ENCODE measurements around the gene TREML4.
A peak's percentile ranks its signal among the peaks of the same experiment; 100 is the strongest.
"Not testable (repeated sequence)": the region's sequence is repeated elsewhere in the genome, so short reads cannot be mapped to it uniquely, and the experiment has no call there.

TREML4 gene, protein sequence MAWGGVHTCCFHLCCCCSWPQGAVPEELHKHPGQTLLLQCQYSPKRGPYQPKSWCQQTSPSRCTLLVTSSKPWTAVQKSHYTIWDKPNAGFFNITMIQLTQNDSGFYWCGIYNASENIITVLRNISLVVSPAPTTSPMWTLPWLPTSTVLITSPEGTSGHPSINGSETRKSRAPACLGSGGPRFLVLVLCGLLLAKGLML

DNA sequence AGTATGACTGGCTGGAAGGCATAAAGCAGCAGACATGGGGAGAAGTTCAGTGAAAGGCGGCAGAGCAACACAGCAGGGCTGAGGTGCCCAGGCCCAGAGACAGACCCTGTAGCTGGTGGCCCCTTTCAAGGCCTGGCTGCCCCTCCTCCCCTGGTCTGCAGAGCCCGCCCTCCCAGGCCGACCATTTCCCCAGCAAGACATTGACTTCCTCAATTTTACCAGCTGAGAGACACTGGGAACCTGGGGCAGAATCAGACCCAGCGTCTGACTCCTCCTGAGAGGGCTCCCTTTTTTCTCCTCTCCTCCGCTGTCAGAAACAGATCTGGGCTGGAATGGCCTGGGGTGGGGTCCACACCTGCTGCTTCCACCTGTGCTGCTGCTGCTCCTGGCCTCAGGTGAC, at the start of gene TREML4:
Gene TREML4, plus strand, starts transcription at position 254 of the 400 bp plus-strand sequence. Its CDS starts 79 bp downstream, at position 333.
- no peak for DNase-seq (ENCODE audit: low read depth)

DNA sequence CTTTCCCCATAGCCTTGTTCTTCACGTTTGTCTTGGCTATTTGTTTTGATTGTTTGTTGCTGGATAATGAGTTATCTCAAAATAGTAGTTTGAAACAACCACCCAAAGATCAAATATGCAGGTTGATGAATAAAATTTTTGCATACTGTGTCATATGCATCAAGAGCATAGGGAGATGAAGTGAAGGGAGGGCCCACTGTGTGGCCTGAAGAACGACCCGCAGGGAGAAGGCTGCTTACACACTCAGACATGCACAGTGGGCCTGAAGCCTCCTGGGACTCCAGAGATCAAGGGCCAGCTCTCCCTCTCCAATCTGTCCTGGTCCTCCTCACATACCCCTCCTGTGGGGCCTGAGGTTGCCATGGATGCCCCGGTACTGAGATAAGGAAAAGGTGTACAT, 49.0 kb upstream of the TREML4 start:
- no peak for DNase-seq (ENCODE audit: low read depth)

DNA sequence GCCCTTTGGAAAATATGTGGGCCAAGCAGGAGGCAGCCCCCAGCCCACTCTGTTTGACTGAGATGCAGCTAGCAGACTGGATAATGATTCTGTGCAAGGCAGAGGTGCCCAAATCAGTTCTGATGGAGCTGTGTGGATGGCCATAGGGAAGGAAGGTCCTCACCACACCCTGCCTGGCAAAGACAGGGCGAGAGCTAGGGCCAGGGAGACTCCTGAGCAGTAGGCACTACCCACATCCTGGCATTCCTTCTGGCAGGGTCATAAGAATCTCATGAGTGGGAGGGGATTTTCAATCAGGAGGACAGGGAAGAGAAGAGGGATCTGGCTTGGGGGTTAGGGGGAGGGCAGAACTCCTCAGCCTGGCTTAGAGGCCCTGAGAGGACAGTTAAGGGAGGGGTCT, 46.6 kb upstream of the TREML4 start:
- DNase-seq (ENCODE audit: low read depth) = no peak

DNA sequence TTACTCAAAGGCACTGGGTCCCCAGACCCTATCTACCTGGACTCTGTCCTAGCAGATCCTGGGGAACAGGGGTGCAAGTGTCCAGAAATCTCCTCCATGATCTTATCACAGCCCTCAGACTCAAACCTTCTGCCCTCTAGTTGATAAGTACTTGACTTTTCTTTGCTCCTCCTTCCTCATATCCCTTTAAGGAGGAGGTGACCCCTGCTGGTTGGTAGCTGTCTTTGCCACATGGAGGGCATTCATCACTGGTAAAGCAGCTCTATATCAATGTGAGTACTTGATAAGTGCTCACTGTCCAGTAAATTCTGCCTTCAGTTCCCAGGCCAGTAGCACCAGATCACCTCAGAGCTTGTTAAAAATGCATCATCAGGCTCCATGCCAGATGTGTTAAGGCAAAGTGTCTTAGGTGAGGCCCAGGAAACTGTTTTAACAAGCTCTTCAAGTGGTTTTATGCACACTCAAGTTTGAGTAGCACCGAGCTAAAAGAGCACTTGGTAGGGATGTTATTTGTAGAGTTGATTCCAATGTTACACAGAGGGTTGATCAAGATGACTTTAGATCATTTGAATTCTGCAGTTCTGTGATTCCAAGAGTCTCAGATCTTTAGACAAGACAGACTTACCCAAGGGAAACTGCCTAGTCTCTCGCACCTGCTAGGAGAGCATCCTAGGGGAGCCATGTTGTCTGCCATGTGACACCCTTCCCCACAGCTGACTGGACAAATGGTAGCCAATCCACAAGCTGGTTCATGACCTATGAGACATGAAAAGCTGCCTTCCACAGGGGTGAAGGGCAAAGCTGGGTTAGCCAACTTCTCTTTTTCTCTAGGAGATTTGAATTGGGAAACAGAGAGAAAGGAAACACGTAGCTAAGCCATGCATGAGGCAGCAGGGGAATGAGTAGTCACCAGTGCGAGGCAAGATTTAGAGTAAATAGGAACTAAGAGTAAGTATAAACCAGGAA, 45.8 kb upstream of the TREML4 start:
- peak; percentile 24 for DNase-seq (ENCODE audit: low read depth)

DNA sequence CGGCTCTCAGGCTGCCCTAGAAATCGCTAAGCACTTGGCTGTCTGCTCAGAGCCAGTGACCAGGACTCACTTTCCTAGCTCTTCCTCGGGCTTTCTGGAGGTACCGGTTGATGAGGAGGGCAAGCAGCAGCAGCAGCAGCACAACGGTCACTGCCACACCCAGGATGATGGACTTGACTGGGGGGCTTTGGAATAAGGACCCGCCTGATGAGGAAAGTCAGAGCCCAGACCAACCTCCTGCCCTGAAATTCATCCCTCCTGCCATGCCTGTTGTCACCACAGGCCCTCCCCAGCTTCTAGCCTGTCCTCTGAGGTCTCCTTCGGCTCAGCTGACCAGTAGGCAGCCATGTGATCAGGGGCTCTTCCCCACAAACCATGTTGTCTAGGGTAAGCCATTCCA, 43.4 kb upstream of the TREML4 start:
- DNase-seq (ENCODE audit: low read depth) = no peak

DNA sequence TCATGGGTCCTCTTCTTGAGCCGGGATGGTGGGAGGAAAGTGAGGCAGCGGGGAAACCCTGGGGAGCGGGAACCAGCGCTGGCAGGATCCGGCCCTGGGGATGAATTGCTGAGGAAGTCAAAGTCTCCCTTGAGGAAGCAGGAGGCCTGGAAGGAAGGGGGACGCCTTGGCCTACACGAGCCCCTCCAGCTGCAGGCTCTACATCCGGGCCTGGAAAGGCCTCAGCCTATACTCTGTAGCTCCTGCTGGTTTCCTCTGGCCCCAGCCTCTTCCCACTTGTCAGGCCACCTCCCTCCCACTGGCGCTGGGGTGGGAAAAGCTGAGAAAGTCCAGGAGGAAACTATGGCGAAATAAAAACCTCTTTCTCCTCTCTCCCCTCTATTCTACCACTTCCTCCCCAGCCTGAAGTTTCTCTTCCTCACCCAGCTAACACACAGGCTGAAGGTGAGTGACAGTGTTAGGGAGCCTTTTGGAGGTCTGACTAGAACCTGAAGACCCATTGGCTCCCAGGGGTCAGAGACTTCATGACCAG, 42.1 kb upstream of the TREML4 start:
- DNase-seq (ENCODE audit: low read depth) = no peak

DNA sequence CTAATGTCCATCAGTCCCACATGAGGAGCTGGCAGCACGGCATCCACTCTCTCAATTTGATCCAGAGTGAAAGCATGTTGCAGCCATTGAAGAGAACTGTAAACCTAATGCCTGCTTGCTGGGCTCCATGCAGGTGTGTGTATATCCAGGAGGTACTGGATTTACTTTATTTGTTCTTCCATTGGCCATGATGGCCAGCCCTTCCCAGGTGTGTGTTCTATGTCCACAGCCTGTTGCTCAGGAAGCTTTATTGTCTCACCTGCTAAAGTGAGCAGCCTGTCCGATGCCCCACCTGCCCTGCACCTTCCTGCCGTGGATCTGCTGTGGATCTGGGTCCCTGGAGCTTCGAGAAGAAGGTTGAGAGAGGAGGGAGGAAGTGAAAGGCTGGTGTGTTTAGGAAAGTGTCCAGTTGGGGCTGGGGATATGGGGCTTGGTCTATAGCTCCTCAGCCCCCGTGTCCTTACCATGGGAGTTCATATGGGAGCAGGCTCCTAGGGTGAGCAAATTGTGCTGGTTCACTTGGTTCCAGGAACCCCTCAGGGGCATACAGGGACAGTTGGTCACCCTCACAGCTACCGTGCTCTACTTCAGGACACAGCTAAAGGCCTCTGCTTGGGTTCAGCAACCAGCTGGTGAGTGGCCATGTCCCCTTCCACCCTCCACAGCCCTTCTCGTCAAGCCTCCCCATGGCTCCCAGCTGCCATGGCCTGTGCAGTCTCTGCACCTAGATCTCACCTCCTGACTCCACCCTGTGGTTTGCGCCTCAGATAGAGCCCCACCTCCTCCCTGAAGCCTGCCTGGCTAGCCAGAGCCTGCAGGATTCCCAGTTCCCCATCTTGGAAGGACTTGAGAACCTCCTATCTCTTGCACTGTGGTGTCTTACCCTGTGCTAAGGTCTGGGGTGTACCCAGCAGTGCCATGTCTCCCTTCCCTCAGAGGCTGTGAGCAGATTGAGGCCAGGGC, 39.9 kb upstream of the TREML4 start:
- no peak for DNase-seq (ENCODE audit: low read depth)

DNA sequence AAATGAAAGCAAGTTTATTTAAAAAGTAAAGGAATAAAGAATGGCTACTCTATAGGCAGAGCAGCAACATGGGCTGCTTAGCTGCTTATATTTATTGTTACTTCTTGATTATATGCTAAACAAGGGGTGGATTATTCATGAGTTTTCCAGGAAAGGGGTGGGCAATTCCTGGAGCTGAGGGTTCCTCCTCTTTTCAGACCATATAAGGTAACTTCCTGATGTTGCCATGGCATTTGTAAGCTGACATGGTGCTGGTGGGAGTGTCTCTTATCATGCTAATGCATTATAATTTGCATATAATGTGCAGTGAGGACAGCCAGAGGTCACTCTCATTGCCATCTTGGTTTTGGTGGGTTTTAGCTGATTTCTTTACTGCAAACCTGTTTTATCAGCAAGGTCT, 39.1 kb upstream of the TREML4 start:
- not testable (repeated sequence) for DNase-seq (ENCODE audit: low read depth)

DNA sequence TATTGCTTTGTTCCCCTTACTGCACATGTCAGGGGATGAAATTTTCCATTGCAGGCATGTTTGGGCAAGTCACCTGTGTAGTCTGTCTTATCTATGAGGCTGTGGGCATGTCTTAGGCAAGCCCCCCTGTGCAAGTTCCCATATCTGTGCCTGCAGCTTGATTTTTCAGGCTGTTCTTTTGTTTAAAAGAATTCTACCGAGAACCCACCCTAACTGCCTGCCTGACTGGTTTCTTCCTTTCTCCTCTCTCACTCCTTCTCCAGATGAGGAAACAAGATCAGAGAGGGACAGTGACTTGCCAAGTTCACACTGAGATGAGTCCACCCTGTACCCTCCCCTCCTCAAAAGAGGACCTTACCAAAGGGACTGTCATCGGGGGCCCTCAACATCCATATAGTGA, 38.2 kb upstream of the TREML4 start:
- DNase-seq (ENCODE audit: low read depth) = no peak

DNA sequence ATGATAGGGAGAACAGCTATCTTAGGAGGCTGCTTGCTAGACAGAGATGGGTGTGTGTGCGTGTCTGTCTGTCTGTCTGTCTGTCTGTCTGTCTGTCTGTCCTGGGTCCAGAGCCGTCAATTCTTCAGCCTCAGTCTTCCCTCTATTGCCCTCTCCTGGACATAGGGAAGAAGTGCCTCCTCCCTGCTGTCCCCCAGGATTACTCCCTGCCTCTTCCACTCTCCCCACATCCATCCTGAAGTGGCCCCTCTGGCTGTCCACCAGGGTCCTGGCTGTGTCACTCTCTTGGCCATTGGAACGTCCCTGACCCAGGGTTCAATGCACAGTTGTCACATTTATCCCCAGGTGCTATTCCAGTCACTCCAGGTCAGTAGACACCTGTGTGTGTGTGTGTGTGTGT, 37.4 kb upstream of the TREML4 start:
- no peak for DNase-seq (ENCODE audit: low read depth)

DNA sequence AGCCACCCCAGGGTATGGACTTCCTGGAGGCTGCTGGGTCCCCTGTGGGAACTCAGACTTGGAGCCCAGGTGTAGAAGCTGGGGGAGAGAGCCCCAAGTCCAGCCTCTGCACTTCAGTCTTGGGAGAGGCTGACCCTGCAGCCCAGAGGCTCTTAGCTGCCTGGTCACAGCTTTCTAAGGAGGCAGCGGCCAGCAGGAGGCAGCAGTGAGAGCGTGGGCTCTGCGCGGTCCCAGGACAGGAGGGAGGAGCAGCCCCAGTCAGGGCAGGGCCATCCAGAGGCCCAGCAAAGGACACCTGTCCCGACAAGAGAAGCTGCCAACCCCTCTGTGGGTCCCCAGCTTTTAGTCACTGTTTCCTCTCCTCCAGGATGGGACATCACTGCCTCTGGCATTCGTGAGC, 36.6 kb upstream of the TREML4 start:
- no peak for DNase-seq (ENCODE audit: low read depth)

DNA sequence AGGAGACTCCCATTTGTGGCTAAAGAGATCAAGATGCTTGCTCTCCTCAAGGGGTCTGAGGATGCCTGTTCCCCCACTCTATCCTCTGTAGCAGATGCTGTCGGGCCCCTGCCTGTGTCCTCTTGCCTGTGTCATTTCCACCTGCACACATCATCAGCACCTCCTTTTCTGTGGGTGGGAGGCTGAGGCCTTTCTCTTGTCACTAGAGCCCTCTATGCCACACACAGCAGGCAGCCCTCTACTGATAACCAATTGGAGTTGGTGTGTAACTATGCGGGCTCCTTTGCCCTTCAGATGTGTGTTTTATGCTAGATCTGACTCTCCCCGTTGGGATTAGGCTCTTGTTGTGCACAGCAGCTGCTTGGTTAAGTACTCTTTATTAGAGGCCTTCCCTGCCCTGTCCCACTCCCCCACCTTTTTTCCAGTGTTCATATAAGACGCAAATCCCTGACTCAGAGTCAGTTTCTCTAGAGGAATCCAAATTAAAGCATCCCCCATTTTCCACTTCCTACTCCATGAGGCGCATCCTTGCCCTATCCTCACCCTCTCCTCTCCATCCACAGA, 34.9 kb upstream of the TREML4 start:
- DNase-seq (ENCODE audit: low read depth) = no peak

DNA sequence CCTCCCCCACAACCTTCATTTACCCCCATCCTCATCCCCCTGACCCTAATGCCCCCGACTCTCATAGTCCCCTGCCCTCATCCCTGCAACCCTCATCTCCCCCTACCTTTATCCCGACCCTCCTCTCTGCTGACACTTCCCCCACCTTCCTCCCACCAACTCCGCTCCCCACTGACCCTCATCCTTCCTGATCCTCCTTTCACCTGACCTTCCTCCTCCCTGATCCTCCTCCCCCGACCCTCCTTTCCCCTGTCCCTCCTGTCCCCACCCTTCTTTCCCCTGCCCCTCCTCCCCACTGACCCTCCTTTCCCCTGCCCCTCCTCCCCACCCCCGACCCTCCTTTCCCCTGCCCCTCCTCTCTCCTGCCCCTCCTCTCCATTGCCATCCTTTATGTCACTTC, 34.3 kb upstream of the TREML4 start:
- no peak for DNase-seq (ENCODE audit: low read depth)

DNA sequence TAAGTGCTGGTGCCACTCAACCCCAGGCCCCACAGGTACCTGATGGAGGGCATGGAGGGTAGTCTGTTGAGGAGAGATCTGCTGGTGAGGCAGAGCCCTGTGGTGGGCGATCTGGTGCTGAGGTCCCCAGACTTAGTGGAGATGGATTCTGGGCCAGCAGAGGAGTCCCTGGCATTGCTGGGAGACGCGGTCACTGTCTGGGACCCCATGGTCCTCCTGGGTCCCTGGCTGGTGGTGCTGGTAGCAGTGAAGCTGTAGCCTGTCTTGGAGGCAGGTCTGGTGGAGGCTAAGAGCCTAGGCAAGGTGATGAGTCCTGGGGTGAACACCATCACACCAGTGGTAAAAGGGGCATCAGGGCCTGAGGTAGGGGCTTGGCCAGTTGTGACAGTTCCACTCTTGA, 33.8 kb upstream of the TREML4 start:
- no peak for DNase-seq (ENCODE audit: low read depth)

DNA sequence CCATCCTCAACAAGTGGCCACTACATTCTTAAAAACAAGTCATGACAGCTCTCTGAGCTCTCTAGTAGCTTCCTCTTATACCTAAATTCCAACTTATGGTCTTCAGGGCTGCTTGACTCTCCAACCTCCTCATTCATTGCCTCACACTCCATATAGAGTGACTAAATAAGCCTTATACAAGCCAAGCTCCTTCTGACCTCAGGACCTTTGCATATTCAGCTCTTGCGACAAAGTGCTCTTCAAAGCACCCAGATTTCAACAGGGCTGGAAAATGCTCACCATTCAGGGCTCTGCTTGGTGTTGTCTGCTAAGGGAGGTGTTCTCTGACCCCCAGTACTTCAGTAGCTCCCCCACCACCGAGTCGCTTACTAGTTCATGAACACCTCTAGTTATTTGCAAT, 30.9 kb upstream of the TREML4 start:
- DNase-seq (ENCODE audit: low read depth) = no peak

DNA sequence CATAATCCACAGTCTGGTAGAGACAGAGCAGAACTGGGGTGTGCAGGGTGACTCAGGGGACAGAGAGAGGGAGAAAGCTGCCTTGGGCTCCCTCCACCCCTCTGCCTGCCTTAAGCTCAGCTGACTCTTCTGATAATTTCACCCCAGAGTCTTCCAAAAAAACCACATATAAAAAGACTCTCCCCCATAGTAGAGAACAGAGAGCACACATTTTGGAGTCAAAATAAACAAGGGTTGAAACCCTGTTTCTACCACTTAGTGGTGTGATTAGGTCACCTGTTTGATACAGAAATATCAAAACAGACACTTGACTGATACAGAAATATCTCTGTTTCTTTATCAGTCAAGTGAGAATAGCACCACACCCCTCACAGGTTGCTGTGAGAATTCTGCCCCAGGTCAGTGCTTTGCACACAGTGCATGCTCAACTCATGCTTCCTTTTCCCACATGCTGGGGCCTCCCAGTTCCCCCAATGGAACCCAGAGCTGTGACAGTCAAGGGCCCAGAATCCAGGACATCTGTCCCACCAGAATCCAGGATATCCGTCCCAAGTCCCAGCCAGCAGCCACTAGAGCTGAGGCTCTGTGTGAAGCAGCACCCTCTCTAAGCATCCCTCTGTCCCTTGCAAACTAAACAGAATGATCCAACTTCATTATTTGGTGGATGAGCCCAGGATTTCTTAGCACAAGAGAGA, 28.4 kb upstream of the TREML4 start:
- no peak for DNase-seq (ENCODE audit: low read depth)

DNA sequence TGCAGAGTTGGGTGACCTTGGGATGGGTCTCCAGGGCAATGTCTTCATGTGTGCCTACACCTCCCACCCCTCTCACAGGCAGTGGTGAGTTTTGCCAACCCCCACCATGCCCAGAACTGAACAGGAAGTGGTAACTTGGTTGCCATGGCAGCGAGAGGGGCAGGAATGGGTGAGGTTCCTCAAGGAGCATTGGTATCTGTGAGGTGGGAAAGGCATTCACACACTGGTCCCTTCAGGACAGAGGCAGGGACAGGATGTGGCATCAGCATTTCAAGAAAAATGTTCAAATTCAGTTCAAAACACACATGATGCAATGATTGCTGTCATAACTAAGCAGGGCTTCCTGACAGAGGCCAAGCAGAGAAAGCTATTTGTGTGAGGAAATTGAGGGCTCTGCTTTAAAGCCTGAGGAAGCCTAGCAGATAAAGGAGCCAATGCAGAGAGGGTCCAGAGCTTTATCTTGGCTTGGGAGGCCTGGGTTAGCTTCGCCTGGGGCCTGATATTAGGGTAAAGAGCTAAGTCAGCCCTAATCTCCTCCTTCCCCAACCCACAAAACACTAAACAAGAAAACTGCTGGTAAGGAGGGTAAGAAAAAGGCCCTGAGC, 27.8 kb upstream of the TREML4 start:
- DNase-seq (ENCODE audit: low read depth) = peak; percentile 33

DNA sequence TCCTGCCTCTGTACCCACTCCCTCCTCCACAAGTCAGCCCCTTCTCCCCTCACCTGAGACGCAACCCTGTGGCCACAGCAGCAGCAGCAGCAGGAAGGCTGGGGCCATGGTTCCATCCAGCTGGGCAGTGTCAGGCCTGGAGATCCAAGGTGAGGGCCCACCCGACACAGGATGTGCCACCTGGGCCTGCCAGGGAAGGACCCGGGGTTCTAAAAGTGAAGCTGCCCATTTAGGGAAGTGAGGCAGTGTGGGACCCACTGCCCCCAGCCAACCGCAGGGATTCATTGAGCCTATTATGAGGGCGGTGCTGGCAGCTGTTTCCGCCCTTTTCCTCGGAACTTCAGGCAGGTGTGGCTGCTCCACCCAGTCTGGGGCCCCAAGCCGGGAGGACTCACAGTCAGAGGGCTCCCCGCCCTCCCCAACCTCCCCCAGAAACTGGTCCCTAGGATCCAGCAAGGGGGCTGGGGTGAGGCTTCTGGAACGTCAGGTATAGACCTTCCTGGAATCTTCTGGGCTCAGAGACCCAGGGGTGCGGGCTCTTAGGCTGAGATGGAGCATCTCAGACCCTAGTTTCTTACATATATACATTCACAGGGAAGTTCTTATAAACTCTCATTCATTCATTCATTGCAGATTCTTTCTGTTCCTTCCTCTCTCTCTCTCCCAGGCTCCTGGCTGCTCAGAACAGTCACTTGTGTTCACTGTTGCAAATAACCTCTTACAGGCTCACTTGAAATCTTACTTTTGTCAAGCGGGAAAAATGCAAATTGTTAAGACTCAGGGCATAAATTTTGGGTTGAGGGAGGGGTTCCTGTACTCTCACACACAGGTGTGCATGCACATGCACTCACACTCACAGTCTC, 27.0 kb upstream of the TREML4 start, which contains the start of gene TREML2:
Gene TREML2, minus strand, starts transcription at position 249 of the 863 bp plus-strand sequence. Its CDS starts 141 bp downstream, at position 108.
- no peak for DNase-seq (ENCODE audit: low read depth)

DNA sequence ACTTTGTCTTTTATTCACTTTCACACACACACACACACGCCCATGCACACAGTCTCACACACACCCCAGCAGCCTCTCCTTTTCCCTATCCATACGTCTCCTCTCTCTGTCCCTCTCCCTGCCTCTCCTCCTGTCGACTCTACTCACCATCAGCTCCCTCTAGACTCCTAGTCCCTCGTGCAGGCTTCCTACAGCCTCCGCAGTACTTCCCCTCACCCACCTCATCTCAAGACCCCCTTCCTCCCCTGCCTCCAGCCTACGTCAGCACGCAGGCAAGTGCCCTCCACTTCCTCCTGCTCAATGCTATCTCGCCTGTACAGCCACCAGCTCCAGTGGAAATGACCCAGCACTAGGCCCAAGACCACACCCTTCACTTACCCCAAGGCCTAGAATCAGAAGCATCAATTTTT, 26.4 kb upstream of the TREML4 start:
- DNase-seq (ENCODE audit: low read depth) = no peak

DNA sequence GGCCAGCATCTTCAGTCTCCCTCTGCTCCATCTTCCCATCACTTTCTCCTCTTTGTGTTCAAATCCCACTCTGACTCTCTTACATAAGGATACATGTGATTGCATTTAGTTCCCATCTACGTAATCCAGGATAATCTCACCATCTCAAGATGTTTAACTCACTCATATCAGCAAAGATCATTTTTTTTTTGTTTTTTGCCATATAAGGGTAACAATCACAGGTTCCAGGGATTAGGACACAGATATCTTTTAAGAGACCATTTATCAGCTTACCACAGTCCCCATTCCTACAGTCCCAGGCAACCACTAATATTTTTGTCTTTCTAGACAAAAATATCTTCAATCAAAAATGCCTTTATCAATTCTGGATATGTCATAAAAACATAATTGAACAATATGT, 24.0 kb upstream of the TREML4 start:
- no peak for DNase-seq (ENCODE audit: low read depth)

Measured in activated gamma-delta T cell treated with anti-CD3 and anti-CD28 coated beads, Interleukin-2, amount 50 U/mL, for 16 hours (primary cell).